GM12878 (cell line): ENCODE measurements around the gene CCL14.
"Not testable (repeated sequence)": the region's sequence is repeated elsewhere in the genome, so short reads cannot be mapped to it uniquely, and the experiment has no call there.

Experiments used
- CTCF ChIP-seq, 3 experiments: IDR thresholded peaks in 2 of 3; conservative IDR thresholded peaks in 1 of 3; 2 replicates each; pipeline ENCODE4 v1.5.1; 2011; ENCODE audit warnings: low read depth in 3 of 3, low read length in 3 of 3, mild to moderate bottlenecking in 3 of 3, control low read depth in 2 of 3, moderate library complexity in 2 of 3, inconsistent platforms in 1 of 3, mixed read lengths in 1 of 3; ENCODE audit not compliant: control insufficient read depth in 2 of 3, insufficient read depth in 1 of 3; ENCODE audit errors: extremely low read depth in 1 of 3
- JUNB ChIP-seq: IDR thresholded peaks from 2 replicates; pipeline ENCODE4 v1.6.1; 2016; ENCODE audit warnings: antibody characterized with exemption, mild to moderate bottlenecking
- NFYB ChIP-seq: IDR thresholded peaks from 2 replicates; pipeline ENCODE4 v1.6.1; 2011; ENCODE audit warnings: low read depth, mild to moderate bottlenecking, low read length, improper control_type of control experiment, moderate library complexity; ENCODE audit not compliant: insufficient read depth
- POU2F2 ChIP-seq: IDR thresholded peaks from 3 replicates; pipeline ENCODE4 v1.6.1; 2011; ENCODE audit warnings: low read depth, mild to moderate bottlenecking, low read length, borderline replicate concordance
- SPI1 ChIP-seq: IDR thresholded peaks from 2 replicates; pipeline ENCODE4 v1.6.1; 2011; ENCODE audit warnings: low read depth, mild to moderate bottlenecking, low read length, moderate library complexity, borderline replicate concordance; ENCODE audit not compliant: insufficient read depth

DNA sequence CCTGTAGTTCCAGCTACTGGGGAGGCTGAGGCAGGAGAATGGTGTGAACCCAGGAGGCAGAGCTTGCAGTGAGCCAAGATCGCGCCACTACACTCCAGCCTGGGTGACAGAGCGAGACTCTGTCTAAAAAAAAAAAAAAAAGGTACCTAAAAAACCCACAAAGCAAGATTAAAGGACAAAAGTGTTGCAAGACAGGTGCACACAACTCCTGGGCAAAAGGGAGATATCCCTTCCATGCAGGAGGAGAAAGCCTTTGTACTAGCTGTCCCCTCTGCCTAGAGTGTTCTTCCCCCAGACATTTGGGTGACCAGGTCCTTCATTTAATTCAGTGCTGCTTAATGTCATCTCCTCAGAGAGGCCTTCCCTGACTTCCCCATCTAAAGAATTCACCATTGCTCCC lies 48.0 kb downstream of the CCL14 start:
- TF ChIP-seq CTCF (IDR thresholded peaks at IDR 0.05 in 2 of 3, conservative IDR thresholded peaks at IDR 0.05 in 1 of 3; ENCODE audit: control insufficient read depth in 2 of 3, extremely low read depth in 1 of 3, insufficient read depth in 1 of 3, low read depth in 3 of 3, low read length in 3 of 3); SPI1; POU2F2; JUNB; NFYB: not testable (repeated sequence)
